GM12892 (cell line): ENCODE data around the gene TMCC2.

ENCODE experiments used
- POLR2A ChIP-seq: IDR thresholded peaks from 2 replicates; pipeline ENCODE4 v1.6.1; 2011; ENCODE audit warnings: low read depth, low read length, control low read depth
- POLR2AphosphoS5 ChIP-seq: IDR thresholded peaks from 2 replicates; pipeline ENCODE4 v1.6.1; 2011; ENCODE audit warnings: low read depth, low read length, control low read depth
- TAF1 ChIP-seq: IDR thresholded peaks from 2 replicates; pipeline ENCODE4 v1.6.1; 2011; ENCODE audit warnings: low read depth, mild to moderate bottlenecking, control low read depth, low read length, borderline replicate concordance

DNA sequence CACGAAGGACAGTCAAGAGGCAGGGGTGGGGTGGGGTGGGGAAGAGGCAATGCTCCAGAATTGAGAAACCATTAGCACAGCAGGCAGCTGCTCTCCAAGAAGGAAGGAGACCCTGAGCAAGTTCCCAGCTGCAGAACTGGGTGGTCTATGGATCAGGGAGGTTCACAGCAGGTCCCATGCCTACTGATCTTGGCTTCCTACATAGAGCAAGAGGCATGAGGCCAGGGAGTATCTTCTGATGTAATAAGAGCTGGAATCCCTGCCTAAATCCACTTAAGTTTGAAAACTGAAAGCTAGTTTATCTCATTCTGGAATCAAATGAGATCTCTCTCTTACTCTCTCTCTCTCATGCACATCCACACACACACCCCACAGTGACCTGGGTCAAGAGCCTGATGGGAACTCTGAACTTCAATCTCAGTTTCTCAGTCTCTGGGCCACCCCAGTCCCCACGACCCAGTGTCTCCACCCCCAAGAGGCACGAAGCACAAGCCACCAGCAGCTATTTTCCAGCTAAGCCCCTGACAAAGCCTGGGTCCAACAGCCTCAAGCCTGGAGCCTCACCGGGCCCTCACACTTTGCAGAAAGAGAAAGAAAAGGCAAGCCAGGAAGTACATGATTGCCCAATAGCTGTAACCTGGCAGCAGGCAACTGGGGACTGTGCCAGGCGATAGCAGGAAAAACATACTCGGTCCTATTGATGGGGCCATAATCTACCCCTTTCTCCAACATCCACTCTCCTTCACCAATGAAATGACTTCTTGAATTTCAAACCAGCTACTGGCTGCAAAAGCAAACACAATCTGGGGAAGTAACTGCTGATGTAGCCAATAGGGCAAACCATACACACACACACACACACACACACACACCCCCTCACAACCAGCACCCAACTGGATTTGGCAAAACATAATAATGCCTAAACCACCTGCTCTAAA lies 91.6 kb downstream of the TMCC2 start:
- TF ChIP-seq POLR2A (no peak), POLR2AphosphoS5 (no peak), TAF1 (no peak)
